Endothelial cell (in vitro differentiated cells): ENCODE data around the gene NFIX. TPM values are rescaled to one million over a fixed set of nuclear protein-coding genes. Genes with fewer than 3 reads are reported as not detected.
A peak's percentile ranks its signal among the peaks of the same experiment; 100 is the strongest.

Experiments used
- DNase-seq: peaks from one replicate; pipeline ENCODE4 v3.0.0; 2021; ENCODE audit warnings: low spot score
- H3K27ac Mint-ChIP-seq: one replicate; pipeline ENCODE4 v1.8.0; 2021; ENCODE audit warnings: mixed read lengths, inconsistent platforms; ENCODE audit not compliant: unreplicated experiment
- H3K27me3 Mint-ChIP-seq: one replicate; pipeline ENCODE4 v1.8.0; 2021; ENCODE audit warnings: mild to moderate bottlenecking, moderate library complexity, mixed read lengths, inconsistent platforms; ENCODE audit not compliant: unreplicated experiment
- H3K36me3 Mint-ChIP-seq: one replicate; pipeline ENCODE4 v1.8.0; 2021; ENCODE audit warnings: mild to moderate bottlenecking, low read depth, mixed read lengths, inconsistent platforms; ENCODE audit not compliant: unreplicated experiment
- H3K4me1 Mint-ChIP-seq: one replicate; pipeline ENCODE4 v1.8.0; 2021; ENCODE audit warnings: mild to moderate bottlenecking, mixed read lengths, inconsistent platforms; ENCODE audit not compliant: unreplicated experiment
- H3K4me3 Mint-ChIP-seq: one replicate; pipeline ENCODE4 v1.8.0; 2021; ENCODE audit warnings: mild to moderate bottlenecking, mixed read lengths, inconsistent platforms; ENCODE audit not compliant: unreplicated experiment
- H3K9me3 Mint-ChIP-seq: one replicate; pipeline ENCODE4 v1.8.0; 2021; ENCODE audit warnings: mixed read lengths, inconsistent platforms; ENCODE audit not compliant: unreplicated experiment
- CTCF ChIP-seq: fragments of 200-600 bp; sonication (generic); IDR thresholded peaks from one replicate; pipeline ENCODE4 v1.5.0; 2021; ENCODE audit warnings: antibody characterized with exemption; ENCODE audit not compliant: unreplicated experiment
- total RNA-seq: library from RNA; stranded (reverse); fragmentation: NEBNext Ultra II Directional; extraction: Animal tissue kit (Norgen Biotek cat#: 25700); gene quantifications from one replicate; pipeline ENCODE4 v1.2.1, GENCODE V29; 2021; ENCODE audit not compliant: unreplicated experiment

The NFIX gene
- total RNA-seq, 1 donor from 2014 or later, result 9.9 TPM

- no peak overlapping the region for H3K4me3 Mint-ChIP-seq
- H3K4me1 Mint-ChIP-seq, result peaks cover 8% of the 10 kb centered on the region
- DNase-seq, result no peak
- no peaks in the 10 kb centered on the region for H3K36me3 Mint-ChIP-seq
- H3K9me3 Mint-ChIP-seq, result no peaks in the 10 kb centered on the region
- no peak for TF ChIP-seq CTCF
- no peak overlapping the region for H3K27ac Mint-ChIP-seq
- peaks cover 2% of the 10 kb centered on the region for H3K27me3 Mint-ChIP-seq
Measured at GRCh38 chr19:13127811-13128575, 132.7 kb downstream of the NFIX start.

GRCh38 chr19:13128583-13128982, 133.3 kb downstream of the NFIX start:
- Mint-ChIP-seq H3K9me3 (no peaks in the 10 kb centered on the region), H3K27me3 (peaks cover 2% of the 10 kb centered on the region), H3K27ac (no peak overlapping the region), H3K36me3 (no peaks in the 10 kb centered on the region), H3K4me3 (peak overlapping the region; percentile 31), H3K4me1 (peaks cover 8% of the 10 kb centered on the region)
- TF ChIP-seq CTCF, result no peak
- no peak for DNase-seq

GRCh38 chr19:13129384-13129783, 134.1 kb downstream of the NFIX start:
- H3K4me3 Mint-ChIP-seq, result no peak overlapping the region
- H3K27ac Mint-ChIP-seq, result no peak overlapping the region
- peaks cover 8% of the 10 kb centered on the region for H3K4me1 Mint-ChIP-seq

GRCh38 chr19:13130886-13131490, 135.7 kb downstream of the NFIX start:
- Mint-ChIP-seq H3K4me1 (peaks cover 8% of the 10 kb centered on the region), H3K9me3 (no peaks in the 10 kb centered on the region), H3K27ac (peak overlapping the region; percentile 31), H3K4me3 (peak overlapping the region; percentile 59), H3K36me3 (no peaks in the 10 kb centered on the region), H3K27me3 (peaks cover 2% of the 10 kb centered on the region)
- TF ChIP-seq CTCF, result no peak
- DNase-seq, result no peak

More at GRCh38 chr19:13129384-13129783, 134.1 kb downstream of the NFIX start:
- no peaks in the 10 kb centered on the region for H3K9me3 Mint-ChIP-seq
- no peak for TF ChIP-seq CTCF
- H3K27me3 Mint-ChIP-seq, result peaks cover 2% of the 10 kb centered on the region
- H3K36me3 Mint-ChIP-seq, result no peaks in the 10 kb centered on the region
- DNase-seq, result no peak
